HL-60/S4 (cell line): Measurements from ENCODE around the gene DTNB.

Experiments
- in situ Hi-C: fragments of 300-500 bp; cut with MboI; formaldehyde crosslinking; loops from 2 replicates; pipeline ENCODE4 v1.14.3; 2022; ENCODE audit warnings: low sequenced_read_pairs

DTNB gene

GRCh38 chr2:25473758-25474340, 199.5 kb downstream of the DTNB start:
- in situ Hi-C loops, result no loop called here

DNA sequence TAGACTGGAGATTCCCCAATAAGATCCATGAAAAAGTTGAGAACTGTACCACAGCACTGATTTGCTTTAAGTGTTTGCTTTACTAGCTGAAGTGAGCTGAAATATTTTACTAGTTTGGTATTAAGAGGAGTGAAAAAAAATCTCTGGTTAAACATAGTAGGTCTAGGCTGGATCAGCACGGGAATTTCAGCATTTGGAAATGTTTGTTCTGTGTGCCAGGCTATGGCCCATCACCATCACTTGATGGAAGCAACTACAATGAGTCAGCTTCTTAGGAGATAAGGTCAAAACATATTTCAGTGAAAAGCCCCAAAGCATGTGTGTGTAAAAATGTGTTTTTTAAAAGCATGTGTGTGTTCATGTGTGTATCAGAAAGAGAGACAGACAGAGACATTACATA, 200.2 kb downstream of the DTNB start:
- in situ Hi-C loops, result no loop called here

DNA sequence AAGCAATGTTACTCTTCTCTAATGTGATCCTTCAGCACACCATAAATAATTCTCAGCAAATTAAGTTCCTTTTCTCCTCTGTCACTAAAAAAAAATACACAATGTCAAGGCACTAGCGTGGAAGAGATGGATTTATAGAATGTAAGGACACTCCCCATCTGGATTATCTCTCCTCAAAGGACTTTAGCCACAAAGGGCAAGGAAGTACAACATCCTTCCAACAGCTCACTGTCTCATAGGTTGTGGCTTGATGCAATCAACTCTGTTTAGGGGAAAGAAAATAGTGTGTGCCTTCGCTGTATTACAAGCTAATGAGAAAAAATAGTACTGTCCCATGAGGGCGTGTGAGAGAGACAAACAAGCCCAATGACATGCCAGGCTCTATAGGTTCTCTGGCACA, 202.6 kb downstream of the DTNB start:
- in situ Hi-C loops, result no loop called here

- in situ Hi-C loops, result no loop called here
These were observed 205.6 kb downstream of the DTNB start for GRCh38 chr2:25467743-25468142.

DNA sequence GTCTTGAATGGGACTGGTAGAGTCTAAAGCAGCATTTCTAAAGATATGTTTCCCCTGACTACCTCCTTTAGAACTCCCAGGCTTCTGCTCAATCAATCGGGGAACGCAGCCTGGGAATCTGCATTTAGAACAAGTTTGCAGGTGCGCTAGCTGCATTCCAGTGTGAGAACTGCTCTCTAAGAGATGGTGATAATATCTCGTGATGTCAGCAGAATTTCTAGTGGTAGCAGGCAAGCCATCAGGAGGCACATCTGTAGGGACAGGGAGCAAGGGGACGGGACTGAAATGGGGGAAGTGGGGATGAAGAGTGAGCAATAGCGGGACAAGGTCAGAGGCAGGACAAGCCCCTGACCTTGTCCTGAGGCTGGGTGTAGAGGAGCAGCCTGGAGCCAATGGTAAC, 211.4 kb downstream of the DTNB start:
- in situ Hi-C loops, result no loop called here

- in situ Hi-C loops, result no loop called here
These were observed 213.0 kb downstream of the DTNB start for GRCh38 chr2:25460261-25460905.

DNA sequence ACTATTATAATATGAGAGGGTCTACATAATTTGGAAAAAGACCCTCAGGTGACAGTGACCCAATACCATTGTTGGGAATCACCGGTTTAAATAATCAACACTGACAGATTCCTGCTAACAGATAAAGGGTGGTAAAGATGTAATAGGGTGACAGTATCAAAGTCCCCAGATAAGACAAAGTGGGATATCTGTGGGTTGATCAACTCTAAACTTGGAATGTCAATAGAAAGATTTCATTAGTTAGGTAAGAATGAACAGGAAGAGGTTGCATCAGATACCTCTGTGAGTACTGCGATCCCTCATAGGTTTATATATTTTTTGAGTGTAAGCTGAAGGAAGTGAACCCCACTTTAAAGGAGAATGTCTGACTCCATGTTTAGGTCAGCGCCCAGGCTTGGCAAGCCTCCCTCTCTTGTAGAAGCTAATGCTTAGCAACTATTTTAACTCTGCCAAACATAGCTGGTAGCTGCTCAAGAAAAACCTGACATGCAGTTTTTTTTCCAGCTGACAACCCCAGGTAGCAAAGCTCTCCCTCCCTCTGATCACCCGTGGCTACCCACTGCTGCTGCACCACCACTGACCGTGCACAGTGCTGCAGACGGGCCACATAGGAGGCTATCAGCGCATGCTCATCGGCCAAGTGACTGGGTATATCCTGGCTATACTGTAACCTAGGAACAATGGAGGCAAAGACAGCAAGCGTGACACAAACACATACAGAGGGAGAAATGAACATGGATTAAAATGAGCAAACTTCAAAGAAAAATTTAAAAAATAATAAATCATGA, 218.4 kb downstream of the DTNB start:
- in situ Hi-C loops, result no loop called here

DNA sequence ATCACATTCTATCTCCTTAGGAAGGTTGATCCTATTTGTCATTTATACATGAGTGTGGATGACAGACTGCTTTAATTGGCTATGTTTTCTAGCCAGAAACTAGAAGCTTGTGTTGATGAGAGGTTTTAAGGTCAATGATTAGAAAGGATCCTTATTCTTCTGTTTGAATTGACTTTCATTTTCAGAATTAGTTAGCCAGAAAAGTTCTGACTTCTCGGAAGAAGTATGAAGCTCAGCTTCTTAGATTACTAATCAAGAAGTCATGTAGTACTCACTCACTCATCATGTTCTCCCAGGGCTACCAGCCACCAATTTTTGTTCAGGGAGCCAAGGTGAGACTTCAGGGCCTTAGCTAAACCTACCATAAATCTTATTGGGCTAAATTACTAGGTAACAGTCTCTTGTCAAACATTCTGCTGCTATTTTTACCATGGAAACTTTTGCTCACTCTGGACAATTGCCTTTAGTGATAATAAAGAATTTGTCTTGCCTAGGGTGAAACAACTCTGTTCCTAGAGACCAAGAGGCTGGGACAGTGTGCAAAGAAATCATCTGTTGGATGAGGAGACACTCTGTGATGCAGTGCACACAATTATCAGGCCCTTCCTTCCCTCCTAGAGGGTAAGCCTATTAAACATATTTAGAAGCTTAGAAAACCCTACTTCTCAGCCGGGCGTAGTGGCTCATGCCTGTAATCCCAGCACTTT, 220.0 kb downstream of the DTNB start:
- in situ Hi-C loops, result no loop called here

GRCh38 chr2:25448808-25449207, 224.6 kb downstream of the DTNB start:
- in situ Hi-C loops, result no loop called here

GRCh38 chr2:25447018-25447417, 226.4 kb downstream of the DTNB start:
- in situ Hi-C loops, result no loop called here

- in situ Hi-C loops, result no loop called here
These were observed 227.3 kb downstream of the DTNB start for GRCh38 chr2:25446122-25446521.

GRCh38 chr2:25445464-25445863, 227.9 kb downstream of the DTNB start:
- in situ Hi-C loops, result no loop called here

- in situ Hi-C loops, result no loop called here
These were observed 228.6 kb downstream of the DTNB start for GRCh38 chr2:25444608-25445270.

GRCh38 chr2:25443766-25444165, 229.6 kb downstream of the DTNB start:
- in situ Hi-C loops, result no loop called here

DNA sequence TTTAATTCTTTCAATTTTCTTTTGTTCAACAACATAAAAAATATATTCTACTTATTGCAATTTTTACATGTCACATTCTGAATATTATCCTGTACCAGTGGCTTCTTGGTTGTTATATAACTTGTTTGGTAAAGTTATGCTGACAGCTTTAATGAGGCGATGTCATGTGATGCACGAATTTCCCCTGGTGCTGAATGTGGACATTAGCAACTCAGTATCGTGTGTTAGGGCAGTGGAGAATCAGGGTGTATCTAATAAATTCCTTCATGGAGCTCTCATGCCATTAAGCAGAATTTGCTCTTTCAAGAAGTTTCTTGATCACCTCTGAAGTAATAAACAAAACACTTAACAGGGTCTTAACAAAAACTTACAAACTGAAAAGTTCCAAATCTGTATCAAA, 232.0 kb downstream of the DTNB start:
- in situ Hi-C loops, result no loop called here

DNA sequence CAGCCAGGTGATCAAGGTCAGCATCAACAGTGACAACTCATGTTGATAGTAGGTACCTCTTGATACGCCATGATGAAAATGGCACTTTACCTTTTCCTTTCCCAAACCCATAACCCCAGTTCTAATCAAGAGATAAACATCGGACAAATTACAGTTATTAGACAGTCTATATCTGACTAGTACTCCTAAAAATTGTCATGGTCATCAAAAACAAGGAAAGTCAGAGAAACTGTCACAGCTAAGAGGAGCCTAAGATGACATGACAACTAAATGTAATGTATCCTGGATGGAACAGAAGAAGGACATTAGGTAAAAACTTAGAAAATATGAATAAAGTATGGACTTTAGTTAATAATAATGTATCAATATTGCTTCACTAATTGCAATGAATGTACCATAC, 234.6 kb downstream of the DTNB start:
- in situ Hi-C loops, result no loop called here

DNA sequence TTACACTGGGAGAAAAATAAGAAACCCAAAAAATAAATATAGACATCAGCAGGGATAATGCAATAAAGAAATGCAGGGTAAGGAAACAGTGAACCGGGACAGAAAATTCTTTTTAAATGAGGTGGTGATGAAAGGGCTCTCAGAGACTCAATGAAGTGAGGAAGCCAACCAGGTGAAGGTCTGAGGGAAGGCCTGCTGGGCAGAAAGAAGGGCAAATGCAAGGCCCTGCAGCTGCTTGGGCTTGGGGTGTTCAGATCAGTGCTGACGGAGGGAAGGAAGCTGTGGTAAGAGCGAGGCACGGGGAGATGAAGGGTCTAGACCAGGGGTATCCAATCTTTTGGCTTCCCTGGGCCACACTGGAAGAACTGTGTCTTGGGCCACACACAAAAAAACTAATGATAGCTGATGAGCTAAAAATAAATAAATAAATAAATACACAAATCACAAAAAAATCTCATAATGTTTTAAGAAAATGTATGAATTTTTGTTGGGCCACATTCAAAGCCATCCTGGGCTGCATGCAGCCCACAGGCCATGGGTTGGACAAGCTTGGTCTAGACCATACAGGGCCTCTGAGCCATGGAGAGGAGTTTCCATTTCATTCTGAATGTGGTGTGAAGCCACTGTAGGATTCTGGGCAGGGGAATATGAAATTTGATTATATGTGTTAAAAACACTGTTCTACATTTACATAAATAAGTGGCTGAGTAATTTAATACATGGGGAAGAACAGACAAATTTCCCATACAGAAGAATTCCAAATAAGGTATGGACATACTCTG, 235.3 kb downstream of the DTNB start:
- in situ Hi-C loops, result no loop called here

GRCh38 chr2:25435421-25435820, 238.0 kb downstream of the DTNB start:
- in situ Hi-C loops, result no loop called here

GRCh38 chr2:25431604-25432003, 241.8 kb downstream of the DTNB start:
- in situ Hi-C loops, result no loop called here

DNA sequence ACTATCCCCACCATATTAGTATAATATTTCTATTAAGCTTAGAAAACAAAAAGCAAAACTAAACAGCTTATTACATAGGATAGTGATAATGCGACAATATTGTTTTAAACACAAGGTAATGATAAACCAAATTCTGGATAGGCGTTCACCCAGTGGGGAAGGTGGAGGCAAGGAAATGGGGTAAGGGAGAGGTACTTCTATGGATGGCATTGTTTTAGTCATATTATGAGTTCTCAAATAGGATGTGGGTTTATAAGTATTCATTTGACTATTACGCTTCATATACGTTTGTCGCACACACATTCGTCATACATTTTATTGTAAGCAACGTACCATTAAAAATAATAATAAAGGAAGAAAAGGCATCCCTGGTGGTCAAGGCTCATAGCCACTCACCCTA, 242.8 kb downstream of the DTNB start:
- in situ Hi-C loops, result no loop called here
